ENCODE measurements around the gene CEP135.

- no peak for TF ChIP-seq CTCF (IDR thresholded peaks at IDR 0.05; ENCODE audit: poor library complexity, severe bottlenecking)
- TF ChIP-seq RAD21 (conservative IDR thresholded peaks at IDR 0.05), result no peak
- no peak for TF ChIP-seq TAF1 (IDR thresholded peaks at IDR 0.05; ENCODE audit: low read depth)
- no peak for TF ChIP-seq EZH2 (IDR thresholded peaks at IDR 0.05; ENCODE audit: borderline replicate concordance, insufficient read depth, low read length, poor library complexity, severe bottlenecking)
- TF ChIP-seq POLR2AphosphoS5 (IDR thresholded peaks at IDR 0.05), result no peak
- TF ChIP-seq, protein P1, sequence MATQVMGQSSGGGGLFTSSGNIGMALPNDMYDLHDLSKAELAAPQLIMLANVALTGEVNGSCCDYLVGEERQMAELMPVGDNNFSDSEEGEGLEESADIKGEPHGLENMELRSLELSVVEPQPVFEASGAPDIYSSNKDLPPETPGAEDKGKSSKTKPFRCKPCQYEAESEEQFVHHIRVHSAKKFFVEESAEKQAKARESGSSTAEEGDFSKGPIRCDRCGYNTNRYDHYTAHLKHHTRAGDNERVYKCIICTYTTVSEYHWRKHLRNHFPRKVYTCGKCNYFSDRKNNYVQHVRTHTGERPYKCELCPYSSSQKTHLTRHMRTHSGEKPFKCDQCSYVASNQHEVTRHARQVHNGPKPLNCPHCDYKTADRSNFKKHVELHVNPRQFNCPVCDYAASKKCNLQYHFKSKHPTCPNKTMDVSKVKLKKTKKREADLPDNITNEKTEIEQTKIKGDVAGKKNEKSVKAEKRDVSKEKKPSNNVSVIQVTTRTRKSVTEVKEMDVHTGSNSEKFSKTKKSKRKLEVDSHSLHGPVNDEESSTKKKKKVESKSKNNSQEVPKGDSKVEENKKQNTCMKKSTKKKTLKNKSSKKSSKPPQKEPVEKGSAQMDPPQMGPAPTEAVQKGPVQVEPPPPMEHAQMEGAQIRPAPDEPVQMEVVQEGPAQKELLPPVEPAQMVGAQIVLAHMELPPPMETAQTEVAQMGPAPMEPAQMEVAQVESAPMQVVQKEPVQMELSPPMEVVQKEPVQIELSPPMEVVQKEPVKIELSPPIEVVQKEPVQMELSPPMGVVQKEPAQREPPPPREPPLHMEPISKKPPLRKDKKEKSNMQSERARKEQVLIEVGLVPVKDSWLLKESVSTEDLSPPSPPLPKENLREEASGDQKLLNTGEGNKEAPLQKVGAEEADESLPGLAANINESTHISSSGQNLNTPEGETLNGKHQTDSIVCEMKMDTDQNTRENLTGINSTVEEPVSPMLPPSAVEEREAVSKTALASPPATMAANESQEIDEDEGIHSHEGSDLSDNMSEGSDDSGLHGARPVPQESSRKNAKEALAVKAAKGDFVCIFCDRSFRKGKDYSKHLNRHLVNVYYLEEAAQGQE (IDR thresholded peaks at IDR 0.05; ENCODE audit: borderline replicate concordance), result no peak
- no peak for TF ChIP-seq MXI1 (conservative IDR thresholded peaks at IDR 0.05; ENCODE audit: poor library complexity, severe bottlenecking)
Measured at GRCh38 chr4:55951191-55951922, 2.6 kb downstream of the CEP135 start.
